Skin epidermis (tissue), 12 donors: ENCODE results near the gene ANKRD24.
"Not testable (repeated sequence)": the region's sequence is repeated elsewhere in the genome, so short reads cannot be mapped to it uniquely, and the experiment has no call there.

Experiments used
- H3K27ac ChIP-seq, 21 experiments: fragments of 200-600 bp; sonication (generic) in 11 of 21; one replicate each; pipeline ENCODE4 v1.5.0; 2020; ENCODE audit warnings: mild to moderate bottlenecking in 3 of 21, inconsistent platforms in 2 of 21, moderate library complexity in 2 of 21
- H3K4me3 ChIP-seq, 7 experiments: fragments of 200-600 bp; sonication (generic) in 2 of 7; one replicate each; pipeline ENCODE4 v1.5.0; 2020; ENCODE audit warnings: inconsistent platforms in 2 of 7, mild to moderate bottlenecking in 2 of 7, moderate library complexity in 1 of 7

The ANKRD24 gene

GRCh38 chr19:4196587-4197148 is 14.2 kb downstream of the ANKRD24 start:
- H3K27ac ChIP-seq: no peak overlapping the region
- H3K4me3 ChIP-seq: no peak overlapping the region

- H3K27ac ChIP-seq: no peak overlapping the region
- H3K4me3 ChIP-seq: no peak overlapping the region
Measured at GRCh38 chr19:4197228-4197624, 14.7 kb downstream of the ANKRD24 start.

DNA sequence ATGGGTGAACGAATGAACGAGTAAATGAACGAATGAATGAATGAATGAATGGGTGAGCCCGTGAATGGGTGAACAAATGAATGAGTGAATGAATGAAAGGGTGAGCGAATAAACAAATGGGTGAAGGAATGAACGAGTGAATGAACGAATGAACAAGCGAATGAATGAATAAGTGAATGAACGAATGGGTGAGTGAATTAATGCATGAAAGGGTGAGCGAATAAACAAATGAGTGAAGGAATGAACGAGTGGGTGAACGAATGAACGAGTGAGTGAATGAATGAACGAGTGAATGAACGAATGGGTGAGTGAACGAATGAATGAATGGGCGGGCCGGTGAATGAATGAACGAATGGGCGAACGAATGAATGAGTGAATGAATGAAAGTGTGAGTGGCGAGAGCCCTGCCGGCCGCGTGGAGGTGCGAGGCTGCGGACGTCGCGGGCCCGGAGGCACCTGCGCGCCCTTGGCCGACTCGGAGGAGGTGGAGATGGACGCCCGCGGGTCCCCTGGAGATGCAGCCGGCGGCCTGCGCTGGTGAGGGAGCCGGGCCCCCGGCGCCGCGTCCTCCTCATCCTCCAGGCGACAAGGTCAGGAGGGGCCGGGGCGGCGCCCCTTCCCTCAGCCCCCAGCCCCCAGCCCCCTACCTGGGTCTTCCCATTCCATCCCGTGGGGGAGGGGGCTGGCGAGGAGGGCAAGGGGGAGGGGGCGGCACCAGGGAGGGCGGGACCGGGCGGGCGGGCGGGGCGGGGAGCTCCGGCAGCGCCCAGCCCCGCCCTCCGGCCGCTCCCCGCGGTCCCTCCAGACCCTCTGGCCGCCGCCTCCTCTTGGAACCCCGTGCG is 15.4 kb downstream of the ANKRD24 start:
- no peak overlapping the region for H3K4me3 ChIP-seq
- H3K27ac ChIP-seq: no peak overlapping the region

- no peak overlapping the region for H3K27ac ChIP-seq
- no peak overlapping the region for H3K4me3 ChIP-seq
Measured at GRCh38 chr19:4198467-4199126, 16.1 kb downstream of the ANKRD24 start.

- Histone ChIP-seq H3K27ac (no peak overlapping the region), H3K4me3 (no peak overlapping the region)
Measured at GRCh38 chr19:4199699-4200293, 17.3 kb downstream of the ANKRD24 start.

GRCh38 chr19:4200940-4201542 is 18.6 kb downstream of the ANKRD24 start:
- Histone ChIP-seq H3K27ac (no peak overlapping the region), H3K4me3 (no peak overlapping the region)

GRCh38 chr19:4201798-4202197 is 19.3 kb downstream of the ANKRD24 start:
- Histone ChIP-seq H3K27ac (no peak overlapping the region), H3K4me3 (no peak overlapping the region)

GRCh38 chr19:4206818-4207484 is 24.5 kb downstream of the ANKRD24 start:
- Histone ChIP-seq H3K27ac (no peak overlapping the region), H3K4me3 (no peak overlapping the region)

DNA sequence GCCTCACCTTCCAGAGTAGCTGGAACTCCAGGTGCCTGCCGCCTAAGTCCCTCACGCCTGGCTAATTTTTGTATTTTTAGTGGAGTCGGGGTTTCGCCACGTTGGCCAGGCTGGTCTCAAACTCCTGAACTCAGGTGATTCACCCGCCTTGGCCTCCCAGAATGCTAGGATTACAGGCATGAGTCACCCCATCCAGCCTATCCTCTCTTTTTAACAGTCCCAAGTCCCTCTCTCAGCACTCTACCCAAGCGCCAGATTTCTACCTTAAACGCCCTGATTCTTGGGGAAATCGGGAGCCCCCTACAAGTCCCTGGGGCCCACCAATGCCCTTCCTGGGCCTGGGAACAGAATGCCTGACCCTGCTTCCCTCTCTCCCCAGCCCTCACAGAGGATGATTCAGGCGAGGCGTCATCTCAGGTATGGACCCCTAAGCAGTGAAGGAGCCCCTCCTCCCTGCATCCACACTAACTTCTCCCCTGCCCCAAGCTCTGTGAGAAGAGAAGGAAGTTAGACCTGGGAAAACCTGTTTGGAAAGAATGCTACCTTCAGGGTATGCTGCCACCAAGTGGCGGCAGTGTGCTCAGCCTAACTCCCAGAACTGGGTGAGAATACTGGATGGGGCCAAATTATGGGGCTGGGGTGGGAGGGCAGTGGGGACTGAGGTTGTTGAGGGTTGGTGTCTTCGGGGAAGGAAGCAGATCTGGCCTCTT is 26.1 kb downstream of the ANKRD24 start:
- Histone ChIP-seq H3K4me3 (no peak overlapping the region), H3K27ac (no peak overlapping the region)

DNA sequence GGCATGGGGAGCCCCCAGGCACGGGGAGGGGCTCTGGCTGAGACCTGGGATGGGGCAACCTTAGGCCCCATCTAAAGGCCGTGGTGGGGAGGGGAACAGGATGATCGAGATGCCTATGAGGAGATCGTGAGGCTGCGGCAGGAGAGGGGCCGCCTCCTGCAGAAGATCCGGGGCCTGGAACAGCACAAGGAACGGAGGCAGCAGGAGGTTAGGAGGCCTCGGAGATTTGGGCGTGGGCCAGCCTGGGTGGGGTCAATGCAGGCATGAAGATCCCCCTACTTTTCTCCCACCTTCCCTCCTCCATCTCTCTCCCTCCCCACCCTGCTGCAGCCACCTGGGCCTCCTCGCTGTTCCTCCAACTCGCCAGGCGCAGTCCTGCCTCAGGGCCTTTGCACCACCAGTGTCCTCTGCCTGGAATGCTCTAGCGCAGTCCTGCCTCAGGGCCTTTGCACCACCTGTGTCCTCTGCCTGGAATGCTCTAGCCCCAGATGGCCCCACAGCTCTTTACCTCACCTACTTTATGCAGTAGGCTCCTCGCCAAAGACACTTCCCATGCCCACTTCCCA is 27.8 kb downstream of the ANKRD24 start:
- Histone ChIP-seq H3K27ac (no peak overlapping the region), H3K4me3 (no peak overlapping the region)

DNA sequence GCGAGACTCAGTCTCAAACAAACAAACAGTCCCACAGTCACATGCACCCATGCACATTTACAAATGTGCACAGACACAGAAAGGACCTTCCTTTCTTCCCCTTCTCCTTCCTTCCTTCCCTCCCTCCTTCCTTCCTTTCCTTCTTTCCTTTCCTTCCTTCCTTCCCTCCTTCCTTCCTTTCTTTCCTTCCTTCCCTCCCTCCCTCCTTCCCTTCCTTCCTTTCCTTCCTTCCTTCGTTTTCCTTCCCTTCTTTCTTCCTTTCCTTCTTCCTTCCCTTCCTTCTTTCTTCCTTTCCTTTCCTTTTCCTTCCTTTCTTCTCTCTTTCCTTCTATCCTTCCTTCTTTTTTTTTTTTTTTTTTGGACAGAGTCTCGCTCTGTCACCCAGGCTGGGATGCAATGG is 30.6 kb downstream of the ANKRD24 start:
- Histone ChIP-seq H3K27ac (no peak overlapping the region), H3K4me3 (no peak overlapping the region)

- no peak overlapping the region for H3K27ac ChIP-seq
- H3K4me3 ChIP-seq: no peak overlapping the region
Measured at GRCh38 chr19:4215807-4216206, 33.3 kb downstream of the ANKRD24 start.

GRCh38 chr19:4216846-4217245 is 34.4 kb downstream of the ANKRD24 start:
- Histone ChIP-seq H3K27ac (no peak overlapping the region), H3K4me3 (no peak overlapping the region)

GRCh38 chr19:4217429-4218264 is 35.2 kb downstream of the ANKRD24 start:
- Histone ChIP-seq H3K27ac (no peak overlapping the region), H3K4me3 (no peak overlapping the region)

DNA sequence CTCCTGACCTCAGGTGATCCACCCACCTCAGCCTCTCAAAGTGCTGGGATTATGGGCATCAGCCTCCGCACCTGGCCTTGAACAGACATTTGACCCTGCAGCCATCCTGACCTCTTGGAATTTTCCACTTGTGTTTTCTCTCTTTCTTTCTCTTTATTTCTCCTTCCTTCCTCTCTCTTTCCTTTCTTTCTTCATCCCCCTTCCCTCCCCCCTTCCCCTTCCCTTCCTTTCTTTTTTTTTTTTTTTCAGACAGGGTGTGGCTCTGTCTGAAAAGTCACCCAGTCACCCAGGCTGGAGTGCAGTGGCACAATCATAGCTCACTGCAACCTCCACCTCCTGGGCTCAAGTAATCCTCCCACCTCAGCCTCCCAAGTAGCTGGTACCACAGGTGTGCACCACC is 36.0 kb downstream of the ANKRD24 start:
- not testable (repeated sequence) for H3K27ac ChIP-seq, H3K4me3 ChIP-seq

- Histone ChIP-seq H3K4me3 (no peak overlapping the region), H3K27ac (no peak overlapping the region)
Measured at GRCh38 chr19:4220188-4220587, 37.7 kb downstream of the ANKRD24 start.

- Histone ChIP-seq H3K4me3 (no peak overlapping the region), H3K27ac (no peak overlapping the region)
Measured at GRCh38 chr19:4224470-4224869, 42.0 kb downstream of the ANKRD24 start.

DNA sequence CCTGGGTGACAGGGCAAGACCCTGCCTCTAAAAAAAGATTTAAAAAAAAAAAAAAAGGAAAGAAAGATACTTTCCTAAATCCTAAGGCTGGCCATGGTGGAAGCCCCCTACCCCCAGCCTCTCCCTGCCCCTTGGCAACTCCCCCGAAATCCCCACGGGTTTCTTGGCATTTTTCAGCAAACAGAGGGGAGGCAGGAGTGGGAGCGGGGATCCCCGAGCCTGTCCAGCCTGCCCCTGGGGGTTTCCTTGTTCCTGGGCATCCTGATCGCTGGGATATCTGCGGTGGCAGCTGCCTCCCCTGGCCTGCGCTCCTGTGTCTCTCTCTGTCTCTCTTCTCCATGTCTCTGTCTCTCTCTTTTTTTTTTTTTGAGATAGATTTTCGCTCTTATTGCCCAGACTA is 43.4 kb downstream of the ANKRD24 start:
- no peak overlapping the region for H3K4me3 ChIP-seq
- H3K27ac ChIP-seq: no peak overlapping the region
